B cell (primary cell): Measurements from ENCODE around the gene VWA8. TPM values are rescaled to one million over a fixed set of nuclear protein-coding genes. Genes with fewer than 3 reads are reported as not detected.

Experiments used
- ATAC-seq: fragments of 200-7000 bp; cut with Tn5 transposase; one replicate; pipeline ENCODE4 v1.10.0; 2021; ENCODE audit warnings: low read depth, mild to moderate bottlenecking, moderate number of reproducible peaks, moderate library complexity
- CTCF ChIA-PET: fragments of 350-600 bp; sonication (Branson Sonifier 250); formaldehyde crosslinking; loops from one replicate; lab custom pipeline; 2021; ENCODE audit warnings: antibody characterized with exemption, inconsistent platforms; lab: Charles Lee
- POLR2A ChIA-PET: fragments of 350-600 bp; sonication (Branson Sonifier 250); formaldehyde crosslinking; loops from one replicate; lab custom pipeline; 2021; ENCODE audit warnings: antibody characterized with exemption; lab: Charles Lee
- DNase-seq: peaks from one replicate; pipeline ENCODE4 v3.0.0; 2013
- H2AFZ ChIP-seq: 2 replicates; pipeline ENCODE4 v1.6.1; 2012; ENCODE audit warnings: mild to moderate bottlenecking, low read depth, low read length; ENCODE audit not compliant: insufficient read depth, poor library complexity, severe bottlenecking
- H3K27ac ChIP-seq, 2 donors: 1 replicate in 1 of 2; 2 replicates in 1 of 2; pipeline ENCODE4 v1.5.1; 2012 to 2013; ENCODE audit warnings: low read length in 2 of 2, mild to moderate bottlenecking in 2 of 2, moderate library complexity in 1 of 2
- H3K27me3 ChIP-seq, 4 experiments: fragments of 200-600 bp in 1 of 4; sonication (generic) in 1 of 4; replicated peaks in 1 of 4; 1 replicate in 2 of 4; 2 replicates in 2 of 4; pipeline versions ENCODE4 v1.6.1 to v1.7.0; 2013 to 2016; ENCODE audit warnings: low read length in 3 of 4, mild to moderate bottlenecking in 2 of 4, mixed read lengths in 1 of 4, moderate library complexity in 1 of 4; ENCODE audit not compliant: insufficient read depth in 4 of 4, control insufficient read depth in 3 of 4; ENCODE audit errors: control extremely low read depth in 1 of 4
- H3K36me3 ChIP-seq, 2 experiments: replicated peaks in 1 of 2; 1 replicate in 1 of 2; 2 replicates in 1 of 2; pipeline versions ENCODE4 v1.6.1 to v1.7.1; 2013; ENCODE audit warnings: low read length in 1 of 2; ENCODE audit not compliant: insufficient read depth in 2 of 2, control insufficient read depth in 1 of 2; ENCODE audit errors: control extremely low read depth in 1 of 2, extremely low read depth in 1 of 2
- H3K4me1 ChIP-seq, 2 donors: fragments of 200-600 bp in 1 of 2; sonication (generic) in 1 of 2; 1 replicate in 1 of 2; 2 replicates in 1 of 2; pipeline versions ENCODE4 v1.5.1 to v1.6.1; 2013 to 2017; ENCODE audit warnings: low read length in 2 of 2; ENCODE audit not compliant: control insufficient read depth in 2 of 2, insufficient read depth in 2 of 2
- H3K4me2 ChIP-seq: replicated peaks from 2 replicates; pipeline ENCODE3; 2012; ENCODE audit warnings: mild to moderate bottlenecking, low read depth, low read length; ENCODE audit not compliant: poor library complexity, severe bottlenecking
- H3K4me3 ChIP-seq, 5 experiments: fragments of 200-600 bp in 1 of 5; sonication (generic) in 1 of 5; 1 replicate in 3 of 5; 2 replicates in 2 of 5; pipeline versions ENCODE4 v1.5.1 to v1.7.0; 2011 to 2016; ENCODE audit warnings: low read length in 4 of 5, mild to moderate bottlenecking in 4 of 5, low read depth in 2 of 5, control low read depth in 1 of 5, moderate library complexity in 1 of 5; ENCODE audit not compliant: insufficient read depth in 1 of 5; ENCODE audit errors: control extremely low read depth in 1 of 5, extremely low read depth in 1 of 5
- H3K79me2 ChIP-seq: fragments of 200-600 bp; sonication (generic); one replicate; pipeline ENCODE4 v1.6.0; 2016; ENCODE audit warnings: low read length; ENCODE audit not compliant: control insufficient read depth, insufficient read depth
- H3K9ac ChIP-seq: fragments of 200-600 bp; sonication (generic); 2 replicates; pipeline ENCODE4 v1.6.1; 2017; ENCODE audit warnings: mild to moderate bottlenecking, low read length, moderate library complexity
- H3K9me3 ChIP-seq, 3 donors: one replicate each; pipeline versions ENCODE4 v1.6.1 to v1.7.1; 2013; ENCODE audit warnings: low read length in 2 of 3; ENCODE audit not compliant: control insufficient read depth in 2 of 3, insufficient read depth in 1 of 3; ENCODE audit errors: control extremely low read depth in 1 of 3
- H4K20me1 ChIP-seq: 2 replicates; pipeline ENCODE4 v1.6.0; 2012; ENCODE audit warnings: mild to moderate bottlenecking, low read length; ENCODE audit not compliant: insufficient read depth, control insufficient read depth, poor library complexity, severe bottlenecking
- H3K27ac Mint-ChIP-seq: one replicate; pipeline ENCODE4 v1.8.0; 2021; ENCODE audit warnings: mixed read lengths
- H3K27me3 Mint-ChIP-seq: one replicate; pipeline ENCODE4 v1.8.0; 2021; ENCODE audit warnings: mixed read lengths
- H3K4me1 Mint-ChIP-seq: one replicate; pipeline ENCODE4 v1.8.0; 2021; ENCODE audit warnings: mixed read lengths
- H3K4me3 Mint-ChIP-seq: one replicate; pipeline ENCODE4 v1.8.0; 2021; ENCODE audit warnings: mixed read lengths
- H3K9me3 Mint-ChIP-seq: one replicate; pipeline ENCODE4 v1.8.0; 2022; ENCODE audit warnings: mixed read lengths; ENCODE audit not compliant: insufficient read depth
- EZH2 ChIP-seq: IDR thresholded peaks from 2 replicates; pipeline ENCODE4 v1.6.1; 2012; ENCODE audit warnings: borderline replicate concordance, low read depth, mild to moderate bottlenecking, moderate library complexity, low read length; ENCODE audit not compliant: insufficient read depth, poor library complexity, severe bottlenecking
- WGBS: methylation state at CpG from one replicate; pipeline ENCODE4 v1.1.5; 2013; ENCODE audit warnings: missing lambda C conversion rate; ENCODE audit not compliant: insufficient coverage; 5-methylcytosine and 5-hydroxymethylcytosine counted together
- intact Hi-C: fragments of 100-400 bp; cut with micrococcal nuclease; formaldehyde crosslinking; loops from one replicate; pipeline ENCODE4 v1.10.0; 2022
- polyA plus RNA-seq: library from polyadenylated mRNA; depleted of rRNA; stranded (reverse); fragments of >200 nt; gene quantifications from 2 replicates; pipeline ENCODE4 v1.2.3, GENCODE V29; 2012
- total RNA-seq, 2 donors: library from RNA; stranded (reverse); fragments of 120-200 nt in 1 of 2; gene quantifications; 1 replicate in 1 of 2; 2 replicates in 1 of 2; pipeline versions ENCODE4 v1.2.3 to v1.2.4, GENCODE V29; 2013 to 2022
- TF ChIP-seq, protein P1 (sequence below): fragments of 200-600 bp; IDR thresholded peaks from one replicate; pipeline ENCODE4 v1.8.0; 2022; ENCODE audit warnings: antibody characterized with exemption, mild to moderate bottlenecking

Gene VWA8
- total and polyA plus RNA-seq, 2 donors (not counting 1 experiment from before 2014, with no cell fraction given), result 6.0 to 19.7 TPM

GRCh38 chr13:41631296-41631965, 329.5 kb downstream of the VWA8 start:
- Histone ChIP-seq H3K9ac (no peak overlapping the region), H3K27ac (no peak overlapping the region), H3K36me3 (no peaks in the 10 kb centered on the region), H3K9me3 (no peaks in the 10 kb centered on the region), H3K4me2 (no peak overlapping the region), H2AFZ (no peak overlapping the region), H3K4me1 (no peaks in the 10 kb centered on the region), H3K4me3 (no peak overlapping the region), H3K27me3 (no peaks in the 10 kb centered on the region), H3K79me2 (no peaks in the 10 kb centered on the region), H4K20me1 (no peaks in the 10 kb centered on the region)
- ATAC-seq, result no peak
- TF ChIP-seq, protein P1, sequence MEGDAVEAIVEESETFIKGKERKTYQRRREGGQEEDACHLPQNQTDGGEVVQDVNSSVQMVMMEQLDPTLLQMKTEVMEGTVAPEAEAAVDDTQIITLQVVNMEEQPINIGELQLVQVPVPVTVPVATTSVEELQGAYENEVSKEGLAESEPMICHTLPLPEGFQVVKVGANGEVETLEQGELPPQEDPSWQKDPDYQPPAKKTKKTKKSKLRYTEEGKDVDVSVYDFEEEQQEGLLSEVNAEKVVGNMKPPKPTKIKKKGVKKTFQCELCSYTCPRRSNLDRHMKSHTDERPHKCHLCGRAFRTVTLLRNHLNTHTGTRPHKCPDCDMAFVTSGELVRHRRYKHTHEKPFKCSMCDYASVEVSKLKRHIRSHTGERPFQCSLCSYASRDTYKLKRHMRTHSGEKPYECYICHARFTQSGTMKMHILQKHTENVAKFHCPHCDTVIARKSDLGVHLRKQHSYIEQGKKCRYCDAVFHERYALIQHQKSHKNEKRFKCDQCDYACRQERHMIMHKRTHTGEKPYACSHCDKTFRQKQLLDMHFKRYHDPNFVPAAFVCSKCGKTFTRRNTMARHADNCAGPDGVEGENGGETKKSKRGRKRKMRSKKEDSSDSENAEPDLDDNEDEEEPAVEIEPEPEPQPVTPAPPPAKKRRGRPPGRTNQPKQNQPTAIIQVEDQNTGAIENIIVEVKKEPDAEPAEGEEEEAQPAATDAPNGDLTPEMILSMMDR, result no peak
- TF ChIP-seq EZH2, result no peak
- no peak overlapping the region for H3K27ac Mint-ChIP-seq
- H3K4me3 Mint-ChIP-seq, result no peak overlapping the region
- no peak for DNase-seq
- CTCF ChIA-PET, result no interaction called here
- no peaks in the 10 kb centered on the region for H3K9me3 Mint-ChIP-seq
- POLR2A ChIA-PET, result interaction anchor here (0.5 kb wide), 1 partner anchor 1980 kb away, joined by 7 read pairs; no protein-coding TSS in a partner anchor
- whole genome bisulfite sequencing, result 100% methylated on average over 1 of the region's 5 CpGs
- H3K27me3 Mint-ChIP-seq, result no peaks in the 10 kb centered on the region
- intact Hi-C loops, result no loop called here
- H3K4me1 Mint-ChIP-seq, result no peaks in the 10 kb centered on the region

- Histone ChIP-seq H3K9me3 (no peaks in the 10 kb centered on the region), H2AFZ (no peak overlapping the region), H3K4me1 (no peaks in the 10 kb centered on the region), H3K36me3 (no peaks in the 10 kb centered on the region), H4K20me1 (no peaks in the 10 kb centered on the region), H3K4me2 (no peak overlapping the region), H3K27ac (no peak overlapping the region), H3K79me2 (no peaks in the 10 kb centered on the region), H3K9ac (no peak overlapping the region), H3K4me3 (no peak overlapping the region), H3K27me3 (no peaks in the 10 kb centered on the region)
- ChIA-PET CTCF (no interaction called here), POLR2A (no interaction called here)
- intact Hi-C loops, result no loop called here
- H3K4me3 Mint-ChIP-seq, result no peak overlapping the region
- WGBS, result 86% methylated on average over 1 of the region's 5 CpGs
- H3K4me1 Mint-ChIP-seq, result peaks cover 2% of the 10 kb centered on the region
- no peak overlapping the region for H3K27ac Mint-ChIP-seq
- H3K27me3 Mint-ChIP-seq, result no peaks in the 10 kb centered on the region
- ATAC-seq (no peak), DNase-seq (no peak)
- no peaks in the 10 kb centered on the region for H3K9me3 Mint-ChIP-seq
- TF ChIP-seq EZH2, result no peak
- TF ChIP-seq, protein P1, result no peak
These were observed 333.5 kb downstream of the VWA8 start for GRCh38 chr13:41627425-41627824.
